ENCODE data around the gene SLC39A3.

Gene SLC39A3

GRCh38 chr19:2759965-2760364 lies 20.1 kb upstream of the SLC39A3 start:
- TF ChIP-seq SPI1 (IDR thresholded peaks at IDR 0.05; ENCODE audit: low read depth, low read length): no peak
- DNase-seq (ENCODE audit: insufficient read length, low spot score) (no peak), FAIRE-seq (no peak)

- no peak for TF ChIP-seq POLR2AphosphoS5 (IDR thresholded peaks at IDR 0.05; ENCODE audit: low read depth, low read length)
- FAIRE-seq (no peak), DNase-seq (ENCODE audit: insufficient read length, low spot score) (no peak)
Measured at GRCh38 chr19:2759362-2759761, 19.5 kb upstream of the SLC39A3 start.

GRCh38 chr19:2758601-2759313 lies 18.9 kb upstream of the SLC39A3 start:
- no peak for DNase-seq (ENCODE audit: insufficient read length, low spot score)
- TF ChIP-seq POU2F2 (IDR thresholded peaks at IDR 0.05; ENCODE audit: low read depth, low read length) (no peak), POLR2AphosphoS5 (IDR thresholded peaks at IDR 0.05; ENCODE audit: low read depth, low read length) (no peak), TAF1 (IDR thresholded peaks at IDR 0.05; ENCODE audit: low read depth, low read length) (no peak), SPI1 (IDR thresholded peaks at IDR 0.05; ENCODE audit: low read depth, low read length) (no peak), POLR2A (IDR thresholded peaks at IDR 0.05; ENCODE audit: low read depth, low read length) (no peak), PAX5 (IDR thresholded peaks at IDR 0.05; ENCODE audit: insufficient read depth, low read length, severe bottlenecking) (no peak)
- peak; percentile 85 for FAIRE-seq

GRCh38 chr19:2756921-2757881 lies 17.4 kb upstream of the SLC39A3 start:
- DNase-seq (ENCODE audit: insufficient read length, low spot score) (no peak), FAIRE-seq (no peak)
- no peak for TF ChIP-seq TAF1 (IDR thresholded peaks at IDR 0.05; ENCODE audit: low read depth, low read length)
- TF ChIP-seq POLR2AphosphoS5 (IDR thresholded peaks at IDR 0.05; ENCODE audit: low read depth, low read length): no peak

DNA sequence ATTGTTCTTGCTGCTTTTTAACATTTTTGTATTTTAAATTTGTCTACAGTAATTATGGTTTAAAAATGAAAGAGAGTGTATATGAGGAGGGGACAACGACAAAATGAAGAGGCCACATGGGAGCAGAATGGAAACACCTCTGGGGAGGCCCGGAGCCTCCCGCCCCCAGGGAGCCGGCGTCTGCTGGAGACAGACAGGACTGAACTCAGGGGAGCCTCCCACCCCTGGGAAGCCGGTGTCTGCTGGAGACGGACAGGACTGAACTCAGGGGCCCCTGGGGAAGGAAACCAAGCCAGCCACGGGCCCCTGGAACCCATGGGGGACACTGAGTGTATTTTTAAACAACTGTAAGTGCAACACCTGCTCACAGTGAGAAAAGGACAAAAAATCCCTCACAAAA lies 16.7 kb upstream of the SLC39A3 start:
- TF ChIP-seq POU2F2 (IDR thresholded peaks at IDR 0.05; ENCODE audit: low read depth, low read length): no peak
- no peak for TF ChIP-seq POLR2A (IDR thresholded peaks at IDR 0.05; ENCODE audit: low read depth, low read length)
- no peak for TF ChIP-seq PAX5 (IDR thresholded peaks at IDR 0.05; ENCODE audit: insufficient read depth, low read length, severe bottlenecking)
- no peak for TF ChIP-seq TAF1 (IDR thresholded peaks at IDR 0.05; ENCODE audit: low read depth, low read length)
- TF ChIP-seq SPI1 (IDR thresholded peaks at IDR 0.05; ENCODE audit: low read depth, low read length): no peak
- TF ChIP-seq POLR2AphosphoS5 (IDR thresholded peaks at IDR 0.05; ENCODE audit: low read depth, low read length): no peak
- DNase-seq (ENCODE audit: insufficient read length, low spot score) (no peak), FAIRE-seq (no peak)

- DNase-seq (ENCODE audit: insufficient read length, low spot score) (no peak), FAIRE-seq (no peak)
Measured at GRCh38 chr19:2755811-2756210, 16.0 kb upstream of the SLC39A3 start.

DNA sequence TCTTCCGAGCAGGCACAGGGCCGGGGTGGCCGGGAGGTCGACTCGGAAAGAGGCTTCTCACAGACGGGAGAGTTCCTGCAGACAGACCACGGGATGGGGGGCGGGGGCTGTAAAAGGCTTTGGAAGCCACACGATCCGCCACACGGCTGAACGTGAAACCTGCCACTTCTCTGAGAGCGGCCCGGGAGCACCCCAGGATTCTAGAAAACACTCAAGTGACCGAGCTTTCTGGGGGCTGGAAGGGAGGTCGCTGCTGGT lies 15.6 kb upstream of the SLC39A3 start:
- no peak for FAIRE-seq
- DNase-seq (ENCODE audit: insufficient read length, low spot score): no peak
- no peak for TF ChIP-seq TAF1 (IDR thresholded peaks at IDR 0.05; ENCODE audit: low read depth, low read length)
- TF ChIP-seq SPI1 (IDR thresholded peaks at IDR 0.05; ENCODE audit: low read depth, low read length): no peak
- no peak for TF ChIP-seq POLR2AphosphoS5 (IDR thresholded peaks at IDR 0.05; ENCODE audit: low read depth, low read length)
- TF ChIP-seq POLR2A (IDR thresholded peaks at IDR 0.05; ENCODE audit: low read depth, low read length): no peak
- TF ChIP-seq POU2F2 (IDR thresholded peaks at IDR 0.05; ENCODE audit: low read depth, low read length): no peak
- TF ChIP-seq PAX5 (IDR thresholded peaks at IDR 0.05; ENCODE audit: insufficient read depth, low read length, severe bottlenecking): no peak

More at GRCh38 chr19:2755811-2756210, 16.0 kb upstream of the SLC39A3 start:
- no peak for TF ChIP-seq PAX5 (IDR thresholded peaks at IDR 0.05; ENCODE audit: insufficient read depth, low read length, severe bottlenecking)
- no peak for TF ChIP-seq POLR2AphosphoS5 (IDR thresholded peaks at IDR 0.05; ENCODE audit: low read depth, low read length)
- TF ChIP-seq POU2F2 (IDR thresholded peaks at IDR 0.05; ENCODE audit: low read depth, low read length): no peak
- TF ChIP-seq TAF1 (IDR thresholded peaks at IDR 0.05; ENCODE audit: low read depth, low read length): no peak
- TF ChIP-seq SPI1 (IDR thresholded peaks at IDR 0.05; ENCODE audit: low read depth, low read length): no peak
- TF ChIP-seq POLR2A (IDR thresholded peaks at IDR 0.05; ENCODE audit: low read depth, low read length): no peak

GRCh38 chr19:2754659-2755447 lies 15.0 kb upstream of the SLC39A3 start:
- TF ChIP-seq SPI1 (IDR thresholded peaks at IDR 0.05; ENCODE audit: low read depth, low read length): no peak
- no peak for TF ChIP-seq POU2F2 (IDR thresholded peaks at IDR 0.05; ENCODE audit: low read depth, low read length)
- TF ChIP-seq POLR2A (IDR thresholded peaks at IDR 0.05; ENCODE audit: low read depth, low read length): no peak
- no peak for TF ChIP-seq TAF1 (IDR thresholded peaks at IDR 0.05; ENCODE audit: low read depth, low read length)
- TF ChIP-seq PAX5 (IDR thresholded peaks at IDR 0.05; ENCODE audit: insufficient read depth, low read length, severe bottlenecking): no peak
- TF ChIP-seq POLR2AphosphoS5 (IDR thresholded peaks at IDR 0.05; ENCODE audit: low read depth, low read length): no peak
- DNase-seq (ENCODE audit: insufficient read length, low spot score) (no peak), FAIRE-seq (no peak)

- DNase-seq (ENCODE audit: insufficient read length, low spot score): no peak
- no peak for TF ChIP-seq POLR2AphosphoS5 (IDR thresholded peaks at IDR 0.05; ENCODE audit: low read depth, low read length)
- no peak for TF ChIP-seq SPI1 (IDR thresholded peaks at IDR 0.05; ENCODE audit: low read depth, low read length)
- TF ChIP-seq PAX5 (IDR thresholded peaks at IDR 0.05; ENCODE audit: insufficient read depth, low read length, severe bottlenecking): no peak
- no peak for TF ChIP-seq POLR2A (IDR thresholded peaks at IDR 0.05; ENCODE audit: low read depth, low read length)
- no peak for TF ChIP-seq TAF1 (IDR thresholded peaks at IDR 0.05; ENCODE audit: low read depth, low read length)
- no peak for TF ChIP-seq POU2F2 (IDR thresholded peaks at IDR 0.05; ENCODE audit: low read depth, low read length)
- no peak for FAIRE-seq
Measured at GRCh38 chr19:2751438-2751830, 11.6 kb upstream of the SLC39A3 start.

Measured in GM12891 (cell line).